RWPE2 (cell line): ENCODE measurements around the gene KCNH5.

Experiments
- ATAC-seq: fragments of 200-7000 bp; cut with Tn5 transposase; 3 replicates; pipeline ENCODE4 v1.9.1; 2021; ENCODE audit warnings: low read depth
- DNase-seq: peaks from one replicate; pipeline ENCODE4 v3.0.0-alpha.2; 2020; ENCODE audit warnings: low spot score
- H3K27ac ChIP-seq: fragments of 450-650 bp; 2 replicates; pipeline ENCODE4 v1.5.1; 2017; ENCODE audit warnings: mild to moderate bottlenecking; ENCODE audit not compliant: poor library complexity, severe bottlenecking
- H3K27me3 ChIP-seq: fragments of 250-450 bp; sonication (Bioruptor Pico); 2 replicates; pipeline ENCODE4 v1.5.1; 2021; ENCODE audit warnings: mild to moderate bottlenecking, moderate library complexity; ENCODE audit not compliant: insufficient read depth, poor library complexity, severe bottlenecking
- H3K36me3 ChIP-seq: fragments of 250-450 bp; sonication (Bioruptor Pico); 2 replicates; pipeline ENCODE4 v1.5.1; 2020; ENCODE audit warnings: low read depth, mild to moderate bottlenecking, moderate library complexity
- H3K4me1 ChIP-seq: fragments of 250-450 bp; sonication (Bioruptor Pico); 2 replicates; pipeline ENCODE4 v1.5.1; 2021; ENCODE audit warnings: mild to moderate bottlenecking, moderate library complexity; ENCODE audit not compliant: insufficient read depth, poor library complexity, severe bottlenecking
- H3K4me3 ChIP-seq: fragments of 250-450 bp; sonication (Bioruptor Pico); 2 replicates; pipeline ENCODE4 v1.5.1; 2021; ENCODE audit warnings: mild to moderate bottlenecking, moderate library complexity; ENCODE audit not compliant: severe bottlenecking
- H3K9me3 ChIP-seq: fragments of 250-450 bp; sonication (Bioruptor Pico); 2 replicates; pipeline ENCODE4 v1.5.1; 2021; ENCODE audit warnings: mild to moderate bottlenecking, moderate library complexity; ENCODE audit not compliant: severe bottlenecking
- TF ChIP-seq, protein P1 (sequence below): fragments of 450-650 bp; IDR thresholded peaks from one replicate; pipeline ENCODE4 v1.5.1; 2017; ENCODE audit warnings: mild to moderate bottlenecking, moderate library complexity; ENCODE audit not compliant: poor library complexity, severe bottlenecking

Gene KCNH5

DNA sequence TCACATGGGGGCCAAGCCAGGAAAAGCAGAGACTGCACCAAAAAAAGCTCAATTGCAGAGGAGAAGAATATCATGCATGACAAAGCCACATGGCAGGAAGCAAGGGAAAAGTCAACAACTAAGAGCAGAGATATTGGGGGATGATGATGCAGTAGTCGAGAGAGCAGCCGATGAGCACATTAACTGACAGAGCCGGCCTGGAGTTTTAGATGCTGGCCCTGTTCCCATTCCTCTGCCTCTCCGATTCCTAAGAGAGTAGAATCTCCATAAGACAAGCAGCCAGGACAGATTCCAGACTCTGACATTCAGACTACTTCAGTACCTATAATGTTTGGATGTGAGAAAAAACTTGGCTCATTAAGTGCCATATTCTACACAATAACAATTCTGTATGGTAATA lies 155.9 kb downstream of the KCNH5 start:
- Histone ChIP-seq H3K27me3 (peaks cover 3% of the 10 kb centered on the region), H3K4me3 (no peak overlapping the region), H3K36me3 (no peaks in the 10 kb centered on the region), H3K4me1 (no peaks in the 10 kb centered on the region), H3K9me3 (no peaks in the 10 kb centered on the region), H3K27ac (no peak overlapping the region)
- TF ChIP-seq, protein P1, sequence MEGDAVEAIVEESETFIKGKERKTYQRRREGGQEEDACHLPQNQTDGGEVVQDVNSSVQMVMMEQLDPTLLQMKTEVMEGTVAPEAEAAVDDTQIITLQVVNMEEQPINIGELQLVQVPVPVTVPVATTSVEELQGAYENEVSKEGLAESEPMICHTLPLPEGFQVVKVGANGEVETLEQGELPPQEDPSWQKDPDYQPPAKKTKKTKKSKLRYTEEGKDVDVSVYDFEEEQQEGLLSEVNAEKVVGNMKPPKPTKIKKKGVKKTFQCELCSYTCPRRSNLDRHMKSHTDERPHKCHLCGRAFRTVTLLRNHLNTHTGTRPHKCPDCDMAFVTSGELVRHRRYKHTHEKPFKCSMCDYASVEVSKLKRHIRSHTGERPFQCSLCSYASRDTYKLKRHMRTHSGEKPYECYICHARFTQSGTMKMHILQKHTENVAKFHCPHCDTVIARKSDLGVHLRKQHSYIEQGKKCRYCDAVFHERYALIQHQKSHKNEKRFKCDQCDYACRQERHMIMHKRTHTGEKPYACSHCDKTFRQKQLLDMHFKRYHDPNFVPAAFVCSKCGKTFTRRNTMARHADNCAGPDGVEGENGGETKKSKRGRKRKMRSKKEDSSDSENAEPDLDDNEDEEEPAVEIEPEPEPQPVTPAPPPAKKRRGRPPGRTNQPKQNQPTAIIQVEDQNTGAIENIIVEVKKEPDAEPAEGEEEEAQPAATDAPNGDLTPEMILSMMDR, result no peak
- no peak for DNase-seq
- ATAC-seq, result no peak

DNA sequence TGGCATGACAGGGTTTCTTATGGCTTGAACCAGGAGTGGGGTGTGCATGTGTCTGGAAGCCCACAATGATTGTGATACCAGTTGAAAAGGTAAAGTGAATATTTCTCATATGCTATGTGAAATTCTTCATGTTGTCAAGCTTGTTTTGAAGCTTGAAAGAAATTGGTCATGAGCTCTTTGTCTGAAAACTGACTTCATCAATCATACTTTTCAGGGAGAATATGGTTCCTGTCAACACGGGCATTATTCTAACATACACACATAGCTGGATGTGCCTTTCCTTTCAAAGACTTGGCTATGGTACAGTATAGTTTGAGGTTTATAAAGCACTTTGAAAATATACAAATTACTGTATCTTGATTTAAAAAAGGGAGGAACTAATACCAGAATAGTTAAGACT lies 158.8 kb downstream of the KCNH5 start:
- H3K36me3 ChIP-seq, result no peaks in the 10 kb centered on the region
- H3K27ac ChIP-seq, result no peak overlapping the region
- TF ChIP-seq, protein P1, result no peak
- ATAC-seq (no peak), DNase-seq (no peak)
- H3K9me3 ChIP-seq, result no peaks in the 10 kb centered on the region
- H3K27me3 ChIP-seq, result peaks cover 3% of the 10 kb centered on the region
- no peak overlapping the region for H3K4me3 ChIP-seq
- no peaks in the 10 kb centered on the region for H3K4me1 ChIP-seq

DNA sequence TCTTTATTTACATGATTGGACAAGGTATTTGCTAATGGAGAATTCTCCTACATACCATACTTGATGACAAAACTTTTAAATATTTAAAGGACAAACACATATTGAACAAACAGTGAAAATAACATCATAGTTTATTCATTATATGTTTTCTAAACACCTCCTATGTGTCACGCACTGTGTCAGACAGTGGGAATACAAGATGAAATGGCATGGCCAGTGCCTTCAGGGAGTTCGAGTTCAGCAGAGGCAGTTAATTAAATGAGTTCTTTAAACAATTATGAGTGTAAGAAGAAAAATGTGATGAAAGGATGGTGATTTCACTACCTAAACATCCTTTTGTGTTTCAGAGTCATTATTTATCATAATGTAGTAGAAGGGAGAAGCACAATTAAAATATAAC lies 159.8 kb downstream of the KCNH5 start:
- TF ChIP-seq, protein P1, result no peak
- peaks cover 3% of the 10 kb centered on the region for H3K27me3 ChIP-seq
- ATAC-seq (no peak), DNase-seq (no peak)
- H3K4me1 ChIP-seq, result no peaks in the 10 kb centered on the region
- no peaks in the 10 kb centered on the region for H3K36me3 ChIP-seq
- no peak overlapping the region for H3K4me3 ChIP-seq
- no peak overlapping the region for H3K27ac ChIP-seq
- H3K9me3 ChIP-seq, result no peaks in the 10 kb centered on the region

DNA sequence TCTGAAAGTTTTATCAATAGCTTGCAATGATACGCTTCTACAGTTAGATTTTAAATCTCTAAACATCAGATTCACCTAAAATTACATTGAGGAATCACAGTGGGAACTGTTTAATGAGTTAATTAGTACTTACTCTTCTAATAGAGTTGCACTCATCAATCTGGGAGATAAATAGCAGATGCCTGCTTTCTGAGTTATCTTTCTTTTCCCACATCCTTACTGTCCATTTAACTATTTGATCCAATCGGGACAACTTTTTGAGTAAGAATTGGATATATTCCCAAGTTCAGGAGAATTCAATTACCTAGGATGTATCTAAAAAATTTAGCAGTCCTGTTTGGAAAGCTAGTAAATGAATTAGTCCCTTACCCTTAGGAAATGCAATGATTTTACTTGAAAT lies 162.3 kb downstream of the KCNH5 start:
- TF ChIP-seq, protein P1, result no peak
- DNase-seq (no peak), ATAC-seq (no peak)
- Histone ChIP-seq H3K27ac (no peak overlapping the region), H3K4me3 (no peak overlapping the region), H3K36me3 (no peaks in the 10 kb centered on the region), H3K9me3 (no peaks in the 10 kb centered on the region), H3K4me1 (no peaks in the 10 kb centered on the region), H3K27me3 (peaks cover 3% of the 10 kb centered on the region)

DNA sequence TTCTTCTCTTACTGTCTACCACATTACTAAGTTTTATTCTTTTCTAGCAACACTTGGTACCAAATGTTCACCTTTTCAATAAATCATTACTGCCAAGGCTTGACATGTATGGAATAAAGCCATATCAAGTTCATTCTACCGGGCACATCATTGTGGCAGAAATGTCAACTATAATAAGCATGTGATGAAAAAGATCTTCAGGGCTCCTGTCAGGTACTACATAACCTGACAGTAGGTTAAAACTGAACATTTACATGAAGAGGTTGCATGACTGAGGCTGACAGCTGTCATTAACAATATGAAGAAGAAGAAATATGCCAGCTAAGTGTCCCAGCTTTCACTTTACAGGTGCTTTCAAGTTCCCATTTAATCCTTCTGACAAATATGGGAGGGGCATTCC lies 178.9 kb downstream of the KCNH5 start:
- Histone ChIP-seq H3K36me3 (no peaks in the 10 kb centered on the region), H3K27ac (no peak overlapping the region), H3K9me3 (no peaks in the 10 kb centered on the region), H3K4me1 (no peaks in the 10 kb centered on the region), H3K27me3 (no peaks in the 10 kb centered on the region), H3K4me3 (no peak overlapping the region)
- DNase-seq (no peak), ATAC-seq (no peak)
- TF ChIP-seq, protein P1, result no peak
